Progenitor cell of endocrine pancreas (in vitro differentiated cells): ENCODE measurements around the gene VEGFB. TPM values are rescaled to one million over a fixed set of nuclear protein-coding genes. Genes with fewer than 3 reads are reported as not detected.

Source experiments
- DNase-seq: peaks from one replicate; pipeline ENCODE4 v3.0.0; 2021; ENCODE audit warnings: low spot score; ENCODE audit not compliant: unreplicated experiment
- H3K27ac Mint-ChIP-seq: 2 replicates; pipeline ENCODE4 v1.8.0; 2021; ENCODE audit warnings: mild to moderate bottlenecking, moderate library complexity, mixed read lengths
- H3K27me3 Mint-ChIP-seq: 2 replicates; pipeline ENCODE4 v1.8.0; 2021; ENCODE audit warnings: mixed read lengths
- H3K36me3 Mint-ChIP-seq: 2 replicates; pipeline ENCODE4 v1.8.0; 2022; ENCODE audit warnings: mixed read lengths; ENCODE audit not compliant: insufficient read depth
- H3K4me1 Mint-ChIP-seq: 2 replicates; pipeline ENCODE4 v1.8.0; 2021; ENCODE audit warnings: low read depth, mixed read lengths
- H3K4me3 Mint-ChIP-seq: 2 replicates; pipeline ENCODE4 v1.8.0; 2021; ENCODE audit warnings: low read depth, mild to moderate bottlenecking, moderate library complexity, mixed read lengths
- H3K9me3 Mint-ChIP-seq: 2 replicates; pipeline ENCODE4 v1.8.0; 2021; ENCODE audit warnings: low read depth, mixed read lengths
- total RNA-seq: library from RNA; stranded (reverse); gene quantifications from 2 replicates; pipeline ENCODE4 v1.2.1, GENCODE V29; 2021
- TF ChIP-seq, protein P1 (sequence below): fragments of 200-600 bp; sonication (generic); IDR thresholded peaks from one replicate; pipeline ENCODE4 v1.5.0; 2021; ENCODE audit warnings: antibody characterized with exemption, mild to moderate bottlenecking; ENCODE audit not compliant: unreplicated experiment

The VEGFB gene
- total RNA-seq, 1 donor from 2014 or later, result 68.2 TPM

DNA sequence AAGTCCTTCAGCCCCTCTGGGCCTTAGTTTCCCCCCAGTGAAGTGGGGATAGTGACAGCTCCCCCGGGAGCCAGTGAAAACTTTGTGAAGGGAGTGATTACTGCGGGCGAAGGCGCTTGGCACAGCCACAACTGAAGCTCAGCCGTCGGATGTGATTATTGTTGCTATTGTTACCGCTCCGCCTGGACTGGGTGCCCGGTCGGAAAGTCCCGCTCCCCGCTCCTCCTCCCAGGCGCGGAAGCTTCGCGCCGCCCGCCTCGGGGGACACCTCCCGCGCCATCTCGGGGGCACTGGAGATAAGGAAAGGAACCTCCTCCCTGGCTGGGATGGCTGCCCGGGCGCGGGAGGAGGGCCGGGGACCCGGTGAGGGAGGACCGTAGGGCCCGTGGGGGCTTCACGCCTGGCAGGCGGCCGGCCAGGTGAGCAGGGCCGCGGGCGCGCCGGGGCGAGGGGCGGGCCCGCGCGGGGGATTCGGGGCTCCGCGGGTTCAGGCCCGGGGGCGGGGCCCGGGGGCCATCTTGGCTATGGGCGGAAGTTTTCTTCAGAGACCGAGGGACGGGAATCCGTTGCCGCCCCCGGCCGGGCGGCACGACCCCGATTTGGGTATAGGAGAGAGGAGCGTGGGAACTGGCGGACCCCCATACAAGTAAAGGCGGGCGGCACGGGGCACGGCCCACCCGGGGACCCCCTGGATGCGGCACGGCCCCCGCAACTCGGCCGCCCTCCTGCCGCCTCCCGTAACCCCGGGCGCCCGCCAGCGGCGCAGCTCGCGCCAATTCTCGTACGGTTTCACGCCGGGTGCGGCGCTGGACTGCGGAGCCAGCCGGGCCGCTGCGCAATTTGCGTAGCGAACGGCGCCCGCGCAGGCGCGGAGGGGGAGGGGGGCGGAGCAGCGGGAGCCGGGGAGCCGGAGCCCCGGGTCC lies 50.8 kb downstream of the VEGFB start, which contains the start of gene GPR137:
Gene GPR137 (plus strand): TSS at position 887 of the 923 bp plus-strand sequence. CDS start 677 bp downstream, outside the sequence.
- Mint-ChIP-seq H3K4me1 (peaks cover 7% of the 10 kb centered on the region), H3K27me3 (peaks cover 11% of the 10 kb centered on the region), H3K27ac (peak within 1 kb of the TSS; percentile 88), H3K4me3 (peak within 1 kb of the TSS; percentile 81), H3K9me3 (no peaks in the 10 kb centered on the region), H3K36me3 (peaks cover 4% of the 10 kb centered on the region)
- TF ChIP-seq, protein P1, sequence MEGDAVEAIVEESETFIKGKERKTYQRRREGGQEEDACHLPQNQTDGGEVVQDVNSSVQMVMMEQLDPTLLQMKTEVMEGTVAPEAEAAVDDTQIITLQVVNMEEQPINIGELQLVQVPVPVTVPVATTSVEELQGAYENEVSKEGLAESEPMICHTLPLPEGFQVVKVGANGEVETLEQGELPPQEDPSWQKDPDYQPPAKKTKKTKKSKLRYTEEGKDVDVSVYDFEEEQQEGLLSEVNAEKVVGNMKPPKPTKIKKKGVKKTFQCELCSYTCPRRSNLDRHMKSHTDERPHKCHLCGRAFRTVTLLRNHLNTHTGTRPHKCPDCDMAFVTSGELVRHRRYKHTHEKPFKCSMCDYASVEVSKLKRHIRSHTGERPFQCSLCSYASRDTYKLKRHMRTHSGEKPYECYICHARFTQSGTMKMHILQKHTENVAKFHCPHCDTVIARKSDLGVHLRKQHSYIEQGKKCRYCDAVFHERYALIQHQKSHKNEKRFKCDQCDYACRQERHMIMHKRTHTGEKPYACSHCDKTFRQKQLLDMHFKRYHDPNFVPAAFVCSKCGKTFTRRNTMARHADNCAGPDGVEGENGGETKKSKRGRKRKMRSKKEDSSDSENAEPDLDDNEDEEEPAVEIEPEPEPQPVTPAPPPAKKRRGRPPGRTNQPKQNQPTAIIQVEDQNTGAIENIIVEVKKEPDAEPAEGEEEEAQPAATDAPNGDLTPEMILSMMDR, result no peak
- peak; percentile 84 for DNase-seq

DNA sequence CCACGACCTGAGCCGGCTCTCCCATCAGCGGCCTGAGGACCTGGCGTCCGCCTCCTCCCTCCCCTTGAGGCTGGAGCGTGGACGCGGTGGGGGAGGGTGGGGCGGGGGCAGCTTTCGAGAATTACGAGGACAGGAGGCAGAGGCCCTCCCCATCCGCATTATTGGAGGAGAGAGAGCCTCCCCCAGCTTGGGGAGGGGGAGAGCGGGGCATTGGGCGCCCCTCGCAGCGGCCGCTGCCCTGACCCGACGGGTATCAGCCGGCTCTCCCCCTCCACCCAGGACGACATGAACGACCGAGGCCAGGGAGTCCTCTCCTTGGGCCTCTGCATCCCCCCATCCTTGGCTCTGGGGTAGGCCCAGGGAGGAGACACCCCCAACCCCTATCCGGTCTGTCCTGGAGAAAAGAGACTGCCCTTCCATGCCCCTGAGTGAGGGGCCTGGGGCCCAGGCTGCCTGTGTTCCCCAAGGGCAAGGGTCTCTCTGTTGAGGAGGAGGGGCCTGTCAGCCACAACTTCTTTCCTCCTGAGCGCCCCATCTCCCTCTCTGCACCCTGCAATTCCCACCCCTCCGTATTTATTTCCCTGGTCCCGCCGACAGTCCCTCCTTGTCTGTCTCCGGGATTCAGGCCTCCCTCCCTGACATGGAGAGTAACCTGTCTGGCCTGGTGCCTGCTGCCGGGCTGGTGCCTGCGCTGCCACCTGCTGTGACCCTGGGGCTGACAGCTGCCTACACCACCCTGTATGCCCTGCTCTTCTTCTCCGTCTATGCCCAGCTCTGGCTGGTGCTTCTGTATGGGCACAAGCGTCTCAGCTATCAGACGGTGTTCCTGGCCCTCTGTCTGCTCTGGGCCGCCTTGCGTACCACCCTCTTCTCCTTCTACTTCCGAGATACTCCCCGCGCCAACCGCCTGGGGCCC lies 51.8 kb downstream of the VEGFB start:
- H3K27ac Mint-ChIP-seq, result no peak overlapping the region
- TF ChIP-seq, protein P1, result no peak
- DNase-seq, result no peak

DNA sequence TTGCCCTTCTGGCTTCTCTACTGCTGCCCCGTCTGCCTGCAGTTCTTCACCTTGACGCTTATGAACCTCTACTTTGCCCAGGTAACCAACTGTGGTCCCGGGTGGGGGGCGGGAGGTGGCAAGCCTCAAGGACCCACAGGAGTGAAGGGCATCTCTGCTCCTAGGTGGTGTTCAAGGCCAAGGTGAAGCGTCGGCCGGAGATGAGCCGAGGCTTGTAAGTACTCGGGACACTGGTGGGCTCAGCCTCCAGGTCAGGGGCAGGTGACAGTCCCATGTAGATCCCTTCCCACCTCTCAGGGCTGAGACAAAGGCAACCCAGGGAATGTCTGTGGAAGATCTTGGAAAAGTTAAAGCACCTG lies 52.4 kb downstream of the VEGFB start:
- Mint-ChIP-seq H3K4me3 (peak overlapping the region; percentile 75), H3K27me3 (peaks cover 19% of the 10 kb centered on the region), H3K4me1 (peaks cover 7% of the 10 kb centered on the region), H3K27ac (no peak overlapping the region), H3K9me3 (no peaks in the 10 kb centered on the region), H3K36me3 (peaks cover 4% of the 10 kb centered on the region)
- TF ChIP-seq, protein P1, result no peak
- DNase-seq, result no peak

More for the DNA sequence above, 51.8 kb downstream of the VEGFB start:
- Mint-ChIP-seq H3K36me3 (peaks cover 4% of the 10 kb centered on the region), H3K9me3 (no peaks in the 10 kb centered on the region), H3K27me3 (peaks cover 19% of the 10 kb centered on the region), H3K4me3 (peak overlapping the region; percentile 75), H3K4me1 (peaks cover 7% of the 10 kb centered on the region)

DNA sequence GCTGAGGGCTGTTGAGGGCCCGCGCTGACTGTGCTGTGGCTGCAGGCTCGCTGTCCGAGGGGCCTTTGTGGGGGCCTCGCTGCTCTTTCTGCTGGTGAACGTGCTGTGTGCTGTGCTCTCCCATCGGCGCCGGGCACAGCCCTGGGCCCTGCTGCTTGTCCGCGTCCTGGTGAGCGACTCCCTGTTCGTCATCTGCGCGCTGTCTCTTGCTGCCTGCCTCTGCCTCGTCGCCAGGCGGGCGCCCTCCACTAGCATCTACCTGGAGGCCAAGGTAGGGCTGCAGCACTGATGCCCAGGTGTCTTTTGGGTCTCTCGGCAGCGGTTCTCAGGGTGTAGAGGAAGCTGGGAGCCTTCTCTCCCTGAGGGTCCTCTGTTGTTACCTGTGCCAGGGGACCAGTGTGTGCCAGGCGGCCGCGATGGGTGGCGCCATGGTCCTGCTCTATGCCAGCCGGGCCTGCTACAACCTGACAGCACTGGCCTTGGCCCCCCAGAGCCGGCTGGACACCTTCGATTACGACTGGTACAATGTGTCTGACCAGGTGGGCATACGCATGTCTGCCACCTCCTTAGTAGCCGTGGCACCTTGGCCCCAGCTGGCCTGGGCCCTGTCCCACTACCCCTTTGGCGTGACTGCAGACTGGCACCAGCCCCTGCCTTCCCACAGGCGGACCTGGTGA lies 53.4 kb downstream of the VEGFB start:
- H3K4me1 Mint-ChIP-seq, result peaks cover 7% of the 10 kb centered on the region
- peaks cover 23% of the 10 kb centered on the region for H3K27me3 Mint-ChIP-seq
- H3K36me3 Mint-ChIP-seq, result peaks cover 4% of the 10 kb centered on the region
- DNase-seq, result no peak
- TF ChIP-seq, protein P1, result no peak
- no peak overlapping the region for H3K27ac Mint-ChIP-seq
- no peaks in the 10 kb centered on the region for H3K9me3 Mint-ChIP-seq
- H3K4me3 Mint-ChIP-seq, result no peak overlapping the region
